ENCODE results near the gene C17orf113.

The C17orf113 gene

DNA sequence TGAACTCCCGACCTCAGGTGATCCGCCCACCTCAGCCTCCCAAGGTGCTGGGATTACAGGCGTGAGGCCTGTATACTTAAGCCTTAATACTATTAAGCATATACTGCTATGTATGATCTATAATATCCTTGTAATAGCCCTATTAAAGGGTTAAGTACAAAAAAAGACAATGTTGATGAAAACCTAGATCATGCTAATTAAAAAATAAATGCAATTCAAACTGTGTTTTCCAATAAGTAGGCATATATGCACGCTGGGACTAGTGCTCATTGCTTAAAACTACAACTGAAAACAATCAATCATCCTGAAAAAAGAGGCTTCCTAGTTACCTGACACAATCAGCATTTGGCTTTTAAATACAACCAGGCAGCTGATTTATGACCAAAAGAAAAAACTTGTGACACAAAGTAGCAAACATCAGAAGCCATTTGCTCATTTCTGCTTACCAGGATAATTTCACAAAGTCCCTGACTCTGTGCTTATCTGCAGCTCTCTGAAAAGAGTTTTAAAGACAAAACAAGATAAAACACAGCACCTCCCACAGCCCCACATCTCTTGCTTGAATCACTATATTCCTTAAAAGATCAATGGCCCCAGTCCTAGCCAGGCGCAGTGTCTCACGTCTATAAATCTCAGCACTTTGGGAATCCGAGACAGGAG is 36.8 kb upstream of the C17orf113 start:
- H3K36me3 ChIP-seq (ENCODE audit: control insufficient read depth, insufficient read depth, low read length) = no peaks in the 10 kb centered on the region
- TF ChIP-seq, protein P1, sequence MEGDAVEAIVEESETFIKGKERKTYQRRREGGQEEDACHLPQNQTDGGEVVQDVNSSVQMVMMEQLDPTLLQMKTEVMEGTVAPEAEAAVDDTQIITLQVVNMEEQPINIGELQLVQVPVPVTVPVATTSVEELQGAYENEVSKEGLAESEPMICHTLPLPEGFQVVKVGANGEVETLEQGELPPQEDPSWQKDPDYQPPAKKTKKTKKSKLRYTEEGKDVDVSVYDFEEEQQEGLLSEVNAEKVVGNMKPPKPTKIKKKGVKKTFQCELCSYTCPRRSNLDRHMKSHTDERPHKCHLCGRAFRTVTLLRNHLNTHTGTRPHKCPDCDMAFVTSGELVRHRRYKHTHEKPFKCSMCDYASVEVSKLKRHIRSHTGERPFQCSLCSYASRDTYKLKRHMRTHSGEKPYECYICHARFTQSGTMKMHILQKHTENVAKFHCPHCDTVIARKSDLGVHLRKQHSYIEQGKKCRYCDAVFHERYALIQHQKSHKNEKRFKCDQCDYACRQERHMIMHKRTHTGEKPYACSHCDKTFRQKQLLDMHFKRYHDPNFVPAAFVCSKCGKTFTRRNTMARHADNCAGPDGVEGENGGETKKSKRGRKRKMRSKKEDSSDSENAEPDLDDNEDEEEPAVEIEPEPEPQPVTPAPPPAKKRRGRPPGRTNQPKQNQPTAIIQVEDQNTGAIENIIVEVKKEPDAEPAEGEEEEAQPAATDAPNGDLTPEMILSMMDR (IDR thresholded peaks at IDR 0.05; ENCODE audit: insufficient read depth, low read length, poor library complexity, severe bottlenecking) = no peak
- DNase-seq (ENCODE audit: extremely low read depth, insufficient read length) = no peak

DNA sequence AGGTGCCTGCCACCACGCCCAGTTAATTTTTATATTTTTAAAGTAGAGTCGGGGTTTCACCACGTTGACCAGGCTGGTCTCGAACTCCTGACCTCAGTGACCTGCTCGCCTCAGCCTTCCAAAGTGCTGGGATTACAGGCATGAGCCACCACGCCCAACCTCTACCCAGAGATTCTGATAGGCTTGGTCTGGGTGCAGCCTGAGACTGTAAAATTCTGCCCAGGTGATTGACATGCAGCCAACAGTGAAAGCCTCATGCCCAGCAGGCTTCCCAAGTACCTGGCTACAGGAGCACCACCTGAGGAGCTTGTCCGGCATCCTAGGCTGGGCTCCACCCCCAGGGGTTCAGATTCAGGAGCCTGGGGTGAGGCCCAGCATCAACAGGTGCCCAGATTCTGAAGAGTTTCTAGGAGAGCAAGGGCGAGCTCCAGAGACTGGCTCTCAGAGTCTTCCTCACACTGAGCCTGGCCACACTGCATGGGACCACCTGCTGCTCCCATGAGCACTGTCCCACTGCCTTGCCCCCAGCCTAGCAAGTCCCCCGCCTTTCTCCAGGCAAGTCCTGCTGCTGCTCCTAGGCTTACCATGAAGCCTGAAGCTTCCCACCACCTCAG is 31.2 kb upstream of the C17orf113 start:
- H3K4me3 ChIP-seq (replicated peaks; ENCODE audit: low read depth, low read length) = no peak overlapping the region
- TF ChIP-seq, protein P1 (IDR thresholded peaks at IDR 0.05; ENCODE audit: insufficient read depth, low read length, poor library complexity, severe bottlenecking) = no peak
- DNase-seq (ENCODE audit: extremely low read depth, insufficient read length) = no peak
- no peaks in the 10 kb centered on the region for H3K36me3 ChIP-seq (ENCODE audit: control insufficient read depth, insufficient read depth, low read length)
- 0 out of 2 replicates have a peak, but pooled peaks cover 1% of the 10 kb centered on the region for H3K27me3 ChIP-seq (replicated peaks; ENCODE audit: control insufficient read depth, insufficient read depth, low read length)

More for the DNA sequence above, 36.8 kb upstream of the C17orf113 start:
- no peak overlapping the region for H3K4me3 ChIP-seq (replicated peaks; ENCODE audit: low read depth, low read length)
- no peaks in the 10 kb centered on the region for H3K27me3 ChIP-seq (replicated peaks; ENCODE audit: control insufficient read depth, insufficient read depth, low read length)

DNA sequence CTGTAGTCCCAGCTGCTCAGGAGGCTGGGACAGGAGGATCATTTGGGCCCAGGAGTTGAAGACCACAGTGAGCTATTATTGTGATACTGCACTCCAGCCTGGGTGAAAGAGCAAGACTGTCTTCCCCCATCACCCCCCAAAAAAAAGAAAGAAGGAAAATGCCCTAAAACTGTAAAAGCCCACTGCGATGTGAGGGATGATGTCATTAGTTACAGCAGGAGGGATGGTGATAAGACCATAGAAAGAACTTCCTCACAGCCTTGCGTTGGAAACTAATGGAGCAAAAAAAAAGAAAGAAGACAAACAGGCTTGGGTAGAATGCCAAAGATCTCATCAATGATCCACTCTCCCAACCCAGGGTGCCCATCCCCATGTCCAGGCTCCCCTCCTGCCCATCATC is 29.1 kb upstream of the C17orf113 start:
- TF ChIP-seq, protein P1 (IDR thresholded peaks at IDR 0.05; ENCODE audit: insufficient read depth, low read length, poor library complexity, severe bottlenecking) = no peak
- H3K36me3 ChIP-seq (ENCODE audit: control insufficient read depth, insufficient read depth, low read length) = no peaks in the 10 kb centered on the region
- 0 out of 2 replicates have a peak, but pooled peaks cover 1% of the 10 kb centered on the region for H3K27me3 ChIP-seq (replicated peaks; ENCODE audit: control insufficient read depth, insufficient read depth, low read length)
- no peak overlapping the region for H3K4me3 ChIP-seq (replicated peaks; ENCODE audit: low read depth, low read length)
- DNase-seq (ENCODE audit: extremely low read depth, insufficient read length) = no peak

DNA sequence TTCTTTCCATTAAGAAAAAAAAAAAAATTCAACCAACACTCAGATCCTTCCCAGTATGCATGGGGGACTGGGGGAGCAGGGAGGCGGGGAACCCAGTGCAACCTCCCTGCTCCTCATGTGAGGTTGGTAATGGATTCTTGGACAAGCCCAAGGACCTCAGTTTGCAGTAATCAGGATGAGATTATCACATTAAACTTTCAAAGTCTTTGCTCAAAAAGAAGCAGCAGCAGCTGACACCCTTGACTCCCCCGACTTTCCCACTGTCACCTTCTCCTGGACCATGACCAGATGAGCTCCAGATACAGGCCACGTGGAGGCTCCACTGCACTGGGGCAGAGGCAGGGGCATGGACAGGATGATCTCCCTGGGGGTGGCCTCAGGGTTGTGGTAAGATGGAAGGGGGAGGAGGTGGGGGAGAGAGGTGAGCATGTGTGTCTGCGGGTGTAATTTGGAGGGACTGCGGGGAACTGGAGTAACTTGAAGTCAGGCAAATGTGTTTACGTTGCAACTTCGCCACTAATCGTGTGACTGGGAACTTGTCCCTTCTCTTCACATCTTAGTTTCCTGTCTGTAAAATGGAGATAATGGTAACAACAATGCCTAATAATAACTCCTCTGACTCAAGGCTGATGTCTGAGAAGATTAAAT is 28.1 kb upstream of the C17orf113 start:
- Histone ChIP-seq H3K27me3 (replicated peaks; ENCODE audit: control insufficient read depth, insufficient read depth, low read length) (peaks cover 1% of the 10 kb centered on the region; the same call in 1 of the 2 replicates), H3K4me3 (replicated peaks; ENCODE audit: low read depth, low read length) (no peak overlapping the region), H3K36me3 (ENCODE audit: control insufficient read depth, insufficient read depth, low read length) (no peaks in the 10 kb centered on the region)
- DNase-seq (ENCODE audit: extremely low read depth, insufficient read length) = no peak
- TF ChIP-seq, protein P1 (IDR thresholded peaks at IDR 0.05; ENCODE audit: insufficient read depth, low read length, poor library complexity, severe bottlenecking) = no peak

DNA sequence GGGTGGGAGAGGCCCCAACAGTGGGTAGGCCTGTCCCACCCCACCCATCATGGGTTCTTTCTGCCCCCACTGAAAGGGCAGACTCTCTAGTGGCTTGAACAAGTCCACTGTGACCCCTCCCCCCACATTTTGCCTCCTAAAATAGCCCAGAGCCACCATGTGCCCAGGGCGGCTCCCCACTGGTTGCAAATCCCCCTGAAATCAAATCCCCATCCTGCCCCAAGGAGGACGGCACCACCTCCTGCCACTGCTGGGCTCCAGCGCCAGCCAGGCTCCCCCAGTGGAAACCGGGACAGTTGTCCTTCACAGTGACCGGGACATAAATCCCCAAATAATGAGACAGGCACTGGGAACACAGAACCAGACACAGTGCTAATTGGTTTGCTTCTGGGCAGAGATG is 27.4 kb upstream of the C17orf113 start:
- Histone ChIP-seq H3K36me3 (ENCODE audit: control insufficient read depth, insufficient read depth, low read length) (no peaks in the 10 kb centered on the region), H3K4me3 (replicated peaks; ENCODE audit: low read depth, low read length) (no peak overlapping the region), H3K27me3 (replicated peaks; ENCODE audit: control insufficient read depth, insufficient read depth, low read length) (peaks cover 1% of the 10 kb centered on the region; the same call in 1 of the 2 replicates)
- no peak for DNase-seq (ENCODE audit: extremely low read depth, insufficient read length)
- TF ChIP-seq, protein P1 (IDR thresholded peaks at IDR 0.05; ENCODE audit: insufficient read depth, low read length, poor library complexity, severe bottlenecking) = no peak

Data from GM06990 (cell line).